ENCODE results near the gene MMEL1. TPM values are rescaled to one million over a fixed set of nuclear protein-coding genes. Genes with fewer than 3 reads are reported as not detected.

MMEL1 gene
- total RNA-seq, 2 experiments from 2014 or later = 0.58 TPM; not detected in 1

GRCh38 chr1:2639607-2640521 is 7.0 kb upstream of the MMEL1 start:
- Mint-ChIP-seq H3K4me1 (peaks cover 10% of the 10 kb centered on the region), H3K9me3 (ENCODE audit: low read depth) (peaks cover 7% of the 10 kb centered on the region), H3K4me3 (no peak overlapping the region), H3K27ac (no peak overlapping the region), H3K36me3 (no peaks in the 10 kb centered on the region), H3K27me3 (no peaks in the 10 kb centered on the region)
- ATAC-seq = no peak
- no peak for DNase-seq
- CTCF ChIA-PET = interaction anchor here (0.6 kb wide), 1 partner anchor 78 kb away, joined by 3 read pairs; no protein-coding TSS in a partner anchor

- Mint-ChIP-seq H3K27ac (no peak overlapping the region), H3K4me1 (peaks cover 10% of the 10 kb centered on the region), H3K4me3 (no peak overlapping the region), H3K27me3 (no peaks in the 10 kb centered on the region), H3K9me3 (ENCODE audit: low read depth) (peaks cover 7% of the 10 kb centered on the region), H3K36me3 (no peaks in the 10 kb centered on the region)
- no peak for ATAC-seq
- DNase-seq = no peak
- CTCF ChIA-PET = no interaction called here
Measured at GRCh38 chr1:2639203-2639602, 6.4 kb upstream of the MMEL1 start.

- peaks cover 8% of the 10 kb centered on the region for H3K4me1 Mint-ChIP-seq
- CTCF ChIA-PET = no interaction called here
- no peaks in the 10 kb centered on the region for H3K27me3 Mint-ChIP-seq
- no peak overlapping the region for H3K4me3 Mint-ChIP-seq
- no peaks in the 10 kb centered on the region for H3K36me3 Mint-ChIP-seq
- ATAC-seq = no peak
- no peak for DNase-seq
- no peak overlapping the region for H3K27ac Mint-ChIP-seq
- peaks cover 7% of the 10 kb centered on the region for H3K9me3 Mint-ChIP-seq (ENCODE audit: low read depth)
Measured at GRCh38 chr1:2638466-2639115, 5.8 kb upstream of the MMEL1 start.

- no peaks in the 10 kb centered on the region for H3K27me3 Mint-ChIP-seq
- DNase-seq (no peak), ATAC-seq (no peak)
- H3K36me3 Mint-ChIP-seq = no peaks in the 10 kb centered on the region
- no peak overlapping the region for H3K27ac Mint-ChIP-seq
- H3K4me1 Mint-ChIP-seq = peaks cover 4% of the 10 kb centered on the region
- CTCF ChIA-PET = no interaction called here
- peaks cover 7% of the 10 kb centered on the region for H3K9me3 Mint-ChIP-seq (ENCODE audit: low read depth)
- no peak overlapping the region for H3K4me3 Mint-ChIP-seq
Measured at GRCh38 chr1:2637442-2638145, 4.8 kb upstream of the MMEL1 start.

- Mint-ChIP-seq H3K27me3 (no peaks in the 10 kb centered on the region), H3K4me3 (no peak overlapping the region), H3K27ac (no peak overlapping the region), H3K36me3 (no peaks in the 10 kb centered on the region), H3K4me1 (no peaks in the 10 kb centered on the region), H3K9me3 (ENCODE audit: low read depth) (peaks cover 7% of the 10 kb centered on the region)
- CTCF ChIA-PET = no interaction called here
- no peak for DNase-seq
- ATAC-seq = no peak
Measured at GRCh38 chr1:2636733-2637132, 3.9 kb upstream of the MMEL1 start.

GRCh38 chr1:2635361-2636010 is 2.7 kb upstream of the MMEL1 start:
- Mint-ChIP-seq H3K36me3 (peaks cover 2% of the 10 kb centered on the region), H3K4me1 (no peaks in the 10 kb centered on the region), H3K27ac (no peak overlapping the region), H3K9me3 (ENCODE audit: low read depth) (peaks cover 11% of the 10 kb centered on the region), H3K27me3 (peaks cover 4% of the 10 kb centered on the region), H3K4me3 (no peak overlapping the region)
- ATAC-seq = no peak
- no peak for DNase-seq
- CTCF ChIA-PET = no interaction called here

GRCh38 chr1:2633936-2634491 is 1.2 kb upstream of the MMEL1 start:
- Mint-ChIP-seq H3K9me3 (ENCODE audit: low read depth) (peaks cover 16% of the 10 kb centered on the region), H3K4me1 (no peaks in the 10 kb centered on the region), H3K36me3 (peaks cover 5% of the 10 kb centered on the region), H3K27me3 (peaks cover 14% of the 10 kb centered on the region), H3K27ac (no peak overlapping the region), H3K4me3 (no peak overlapping the region)
- CTCF ChIA-PET = no interaction called here
- ATAC-seq (no peak), DNase-seq (no peak)

GRCh38 chr1:2633366-2633935 is 635 bp upstream of the MMEL1 start:
- DNase-seq (no peak), ATAC-seq (no peak)
- H3K27me3 Mint-ChIP-seq = peaks cover 14% of the 10 kb centered on the region
- H3K27ac Mint-ChIP-seq = no peak overlapping the region
- CTCF ChIA-PET = no interaction called here
- peaks cover 5% of the 10 kb centered on the region for H3K36me3 Mint-ChIP-seq
- no peak overlapping the region for H3K4me3 Mint-ChIP-seq
- no peaks in the 10 kb centered on the region for H3K4me1 Mint-ChIP-seq
- peaks cover 16% of the 10 kb centered on the region for H3K9me3 Mint-ChIP-seq (ENCODE audit: low read depth)

- no peak for ATAC-seq
- peaks cover 16% of the 10 kb centered on the region for H3K9me3 Mint-ChIP-seq (ENCODE audit: low read depth)
- H3K4me1 Mint-ChIP-seq = no peaks in the 10 kb centered on the region
- H3K27ac Mint-ChIP-seq = no peak overlapping the region
- H3K4me3 Mint-ChIP-seq = no peak overlapping the region
- peaks cover 28% of the 10 kb centered on the region for H3K27me3 Mint-ChIP-seq
- no peak for DNase-seq
- CTCF ChIA-PET = no interaction called here
- H3K36me3 Mint-ChIP-seq = peaks cover 5% of the 10 kb centered on the region
Measured at GRCh38 chr1:2632051-2632430, 775 bp downstream of the MMEL1 start.

- Mint-ChIP-seq H3K27me3 (peaks cover 33% of the 10 kb centered on the region), H3K27ac (no peak overlapping the region), H3K4me3 (no peak overlapping the region), H3K36me3 (peaks cover 5% of the 10 kb centered on the region), H3K9me3 (ENCODE audit: low read depth) (peaks cover 14% of the 10 kb centered on the region), H3K4me1 (no peaks in the 10 kb centered on the region)
- CTCF ChIA-PET = no interaction called here
- no peak for ATAC-seq
- no peak for DNase-seq
Measured at GRCh38 chr1:2631136-2632050, 1.4 kb downstream of the MMEL1 start.

- no peak for DNase-seq
- ATAC-seq = no peak
- CTCF ChIA-PET = no interaction called here
- Mint-ChIP-seq H3K9me3 (ENCODE audit: low read depth) (peaks cover 9% of the 10 kb centered on the region), H3K27ac (no peak overlapping the region), H3K36me3 (peaks cover 5% of the 10 kb centered on the region), H3K4me1 (no peaks in the 10 kb centered on the region), H3K4me3 (no peak overlapping the region), H3K27me3 (peaks cover 41% of the 10 kb centered on the region)
Measured at GRCh38 chr1:2630498-2631135, 2.2 kb downstream of the MMEL1 start.

Data from activated CD8-positive, alpha-beta memory T cell treated with anti-CD3 and anti-CD28 coated beads, Interleukin-2, amount 10 ng/mL, durations not matched to agents 7 days and 5 days (primary cell).